Heart right ventricle (tissue), 16 donors: Measurements from ENCODE around the gene MARCHF7. TPM values are rescaled to one million over a fixed set of nuclear protein-coding genes. Genes with fewer than 3 reads are reported as not detected.

ENCODE experiments used
- ATAC-seq, 8 donors: fragments of 200-7000 bp; cut with Tn5 transposase; one replicate each; pipeline ENCODE4 v1.9.1; 2020; ENCODE audit warnings: mild to moderate bottlenecking in 8 of 8, moderate library complexity in 8 of 8, moderate number of reproducible peaks in 1 of 8
- DNase-seq, 2 donors: peaks; one replicate each; pipeline ENCODE4 v3.0.0-alpha.2; 2020
- H3K27ac ChIP-seq, 10 donors: fragments of 200-600 bp; sonication (generic) in 2 of 10; one replicate each; pipeline versions ENCODE4 v1.5.0 to v1.8.0; 2020 to 2022; ENCODE audit warnings: mild to moderate bottlenecking in 3 of 10
- H3K27me3 ChIP-seq, 7 donors: fragments of 200-600 bp; one replicate each; pipeline ENCODE4 v1.8.0; 2021 to 2022; ENCODE audit warnings: mild to moderate bottlenecking in 2 of 7
- H3K36me3 ChIP-seq, 9 donors: fragments of 200-600 bp; sonication (generic) in 1 of 9; one replicate each; pipeline versions ENCODE4 v1.5.0 to v1.8.0; 2020 to 2022; ENCODE audit warnings: mild to moderate bottlenecking in 2 of 9
- H3K4me1 ChIP-seq, 9 donors: fragments of 200-600 bp; sonication (generic) in 1 of 9; one replicate each; pipeline versions ENCODE4 v1.5.0 to v1.8.0; 2020 to 2022; ENCODE audit warnings: mild to moderate bottlenecking in 4 of 9
- H3K4me3 ChIP-seq, 10 donors: fragments of 200-600 bp; sonication (generic) in 2 of 10; one replicate each; pipeline versions ENCODE4 v1.5.0 to v1.8.0; 2020 to 2022; ENCODE audit warnings: mild to moderate bottlenecking in 7 of 10, moderate library complexity in 2 of 10
- H3K9me3 ChIP-seq, 11 donors: fragments of 200-600 bp in 10 of 11; sonication (generic) in 2 of 11; one replicate each; pipeline versions ENCODE4 v1.5.0 to v1.8.0; 2013 to 2022; ENCODE audit warnings: mild to moderate bottlenecking in 2 of 11, control low read depth in 1 of 11, moderate library complexity in 1 of 11
- WGBS, 2 donors: extraction: QIAGEN DNeasy Blood & Tissue Kit; methylation state at CpG; one replicate each; pipeline ENCODE4 v1.1.7; 2013; ENCODE audit warnings: inconsistent platforms in 1 of 2; 5-methylcytosine and 5-hydroxymethylcytosine counted together
- intact Hi-C, 10 donors: fragments of 100-400 bp; cut with DNase I; formaldehyde crosslinking; loops; one replicate each; pipeline versions ENCODE4 v1.11.1 to v1.14.2; 2022
- polyA plus RNA-seq, 2 donors: library from polyadenylated mRNA; stranded (reverse); fragments of 200-250 nt; gene quantifications; one replicate each; pipeline ENCODE4 v1.2.3, GENCODE V29; 2013
- total RNA-seq, 10 donors: library from RNA; stranded (reverse); fragmentation: NEBNext Ultra II Directional in 3 of 10; extraction: Animal tissue kit (Norgen Biotek cat#: 25700) in 3 of 10; gene quantifications; one replicate each; pipeline versions ENCODE4 v1.2.1 to v1.2.4, GENCODE V29; 2021 to 2023
- TF ChIP-seq, protein P1 (sequence below), 9 donors: fragments of 200-600 bp; sonication (generic) in 2 of 9; IDR thresholded peaks; one replicate each; pipeline versions ENCODE4 v1.5.0 to v1.8.0; 2021 to 2022; ENCODE audit warnings: antibody characterized with exemption in 9 of 9, mild to moderate bottlenecking in 5 of 9, moderate library complexity in 1 of 9
- donor health status: Arrhythmogenic right ventricular cardiomyopathy.
- donor health status: ischemic (EF 13 %, LVEDD 7.1; RV severe dilation, severe dysfunction).
- donor health status: healthy with polysubstance abuse.
- donor health status: DM: no; HTN: yes; CAD: no.
- donor health status: DM: no; HTN: no; CAD: no.
- donor health status: ischemic (EF 25% LVEDD 6.9; RV normal size, moderate dysfunction).
- donor health status: ischemic (EF 25% LVEDD 5.7; RV mildly dilated, moderate dysfunction).
- donor health status: healthy.
- donor health status: DM: yes; HTN: yes; CAD: no.
- donor health status: Ischemic cardiomyopathy.
- donor health status: ischemic (EF 35%, LVEDD 5.7; RV mildly dilated, moderate dysfunction).
- donor health status: nonischemic (EF 11% LVEDD 7.7; RV severe dilation, severe dysfunction).
- donor health status: DM: yes; HTN: yes; CAD: no.
- donor health status: PGD.
- donor health status: ischemic (EF 29% LVEDD 5.4; RV normal size, mild dysfunction).
- donor health status: nonischemic (EF 23%, LVEDD 6.1; RV moderate dilation, normal function).

Gene MARCHF7
- total and polyA plus RNA-seq, 12 donors = 20.3 to 101 (median 88.1) TPM

- H3K27me3 ChIP-seq = no peaks in the 10 kb centered on the region
- TF ChIP-seq, protein P1, sequence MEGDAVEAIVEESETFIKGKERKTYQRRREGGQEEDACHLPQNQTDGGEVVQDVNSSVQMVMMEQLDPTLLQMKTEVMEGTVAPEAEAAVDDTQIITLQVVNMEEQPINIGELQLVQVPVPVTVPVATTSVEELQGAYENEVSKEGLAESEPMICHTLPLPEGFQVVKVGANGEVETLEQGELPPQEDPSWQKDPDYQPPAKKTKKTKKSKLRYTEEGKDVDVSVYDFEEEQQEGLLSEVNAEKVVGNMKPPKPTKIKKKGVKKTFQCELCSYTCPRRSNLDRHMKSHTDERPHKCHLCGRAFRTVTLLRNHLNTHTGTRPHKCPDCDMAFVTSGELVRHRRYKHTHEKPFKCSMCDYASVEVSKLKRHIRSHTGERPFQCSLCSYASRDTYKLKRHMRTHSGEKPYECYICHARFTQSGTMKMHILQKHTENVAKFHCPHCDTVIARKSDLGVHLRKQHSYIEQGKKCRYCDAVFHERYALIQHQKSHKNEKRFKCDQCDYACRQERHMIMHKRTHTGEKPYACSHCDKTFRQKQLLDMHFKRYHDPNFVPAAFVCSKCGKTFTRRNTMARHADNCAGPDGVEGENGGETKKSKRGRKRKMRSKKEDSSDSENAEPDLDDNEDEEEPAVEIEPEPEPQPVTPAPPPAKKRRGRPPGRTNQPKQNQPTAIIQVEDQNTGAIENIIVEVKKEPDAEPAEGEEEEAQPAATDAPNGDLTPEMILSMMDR (IDR thresholded peaks at IDR 0.05) = peak in 4 of 9 donors; percentile 9 to 36 (median 23)
- no peaks in the 10 kb centered on the region for H3K9me3 ChIP-seq
- peak overlapping the region in 5 of 10 donors; percentile 1 to 56 (median 21) for H3K27ac ChIP-seq
- peak in 3 of 8 donors; percentile 31 to 63 (median 43) for ATAC-seq
- no peak for DNase-seq
- peaks cover 0 to 65% (median 46%) of the 10 kb centered on the region in 9 donors for H3K4me1 ChIP-seq
- peaks cover 0 to 99% (median 37%) of the 10 kb centered on the region in 9 donors for H3K36me3 ChIP-seq
- intact Hi-C loops = loop anchor here in 2 of 10 donors (5.0 kb wide), 2 partner anchors 33 to 38 kb away; no protein-coding TSS in a partner anchor
- no peak overlapping the region for H3K4me3 ChIP-seq
Observed at GRCh38 chr2:159755788-159756187, 43.5 kb downstream of the MARCHF7 start.

DNA sequence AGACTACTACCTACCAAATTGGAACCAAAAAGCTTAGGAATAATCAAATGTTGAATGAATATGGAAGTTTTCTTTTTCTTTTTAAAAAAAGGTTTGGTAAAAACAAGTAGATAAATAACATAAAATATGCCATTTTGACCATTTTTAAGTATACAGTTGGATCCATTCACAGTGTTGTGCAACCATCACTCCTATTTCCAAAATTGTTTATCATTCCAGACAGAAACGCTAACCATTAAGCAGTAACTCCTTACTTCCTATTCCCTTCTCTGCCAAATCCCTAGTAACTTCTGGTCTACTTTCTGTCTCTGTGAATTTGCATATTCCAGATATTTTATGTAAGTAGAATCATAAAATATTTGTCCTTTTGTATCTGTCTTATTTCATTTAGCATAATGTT is 45.9 kb downstream of the MARCHF7 start:
- TF ChIP-seq, protein P1 (IDR thresholded peaks at IDR 0.05) = no peak
- WGBS, 2 donors = 60 to 64% methylated on average over 1 of the region's 1 CpG
- no peak for ATAC-seq
- DNase-seq = no peak
- Histone ChIP-seq H3K36me3 (peaks cover 0 to 99% (median 30%) of the 10 kb centered on the region in 9 donors), H3K27me3 (no peaks in the 10 kb centered on the region), H3K4me1 (peaks cover 0 to 61% (median 32%) of the 10 kb centered on the region in 9 donors), H3K9me3 (no peaks in the 10 kb centered on the region), H3K4me3 (no peak overlapping the region), H3K27ac (peak overlapping the region in 1 of 10 donors; percentile 11)
- intact Hi-C loops = loop anchor here in 2 of 10 donors (5.0 kb wide), 2 partner anchors 36 to 41 kb away; no protein-coding TSS in a partner anchor

DNA sequence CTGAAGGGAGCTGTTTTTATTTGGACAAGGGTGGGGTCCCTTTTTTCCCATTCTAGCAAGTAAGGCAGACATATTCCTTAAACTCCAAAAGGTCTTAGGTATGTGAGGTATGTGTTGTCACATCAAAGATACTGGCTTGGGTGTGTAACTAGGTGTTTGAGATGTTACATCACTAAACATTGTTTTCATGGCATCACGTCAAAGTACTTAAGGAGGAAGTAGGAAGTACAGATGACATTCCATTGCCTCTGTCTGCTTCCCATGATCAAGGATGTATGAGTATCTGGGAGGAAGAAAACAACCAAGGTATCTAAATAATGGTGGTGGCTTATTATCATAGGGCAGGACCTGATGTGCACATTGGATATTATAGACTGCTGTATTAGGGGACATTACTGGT is 46.4 kb downstream of the MARCHF7 start:
- 57 to 60% methylated on average over 1 of the region's 1 CpG for WGBS, 2 donors
- ATAC-seq (no peak), DNase-seq (no peak)
- intact Hi-C loops = loop anchor here in 2 of 10 donors (5.0 kb wide), 2 partner anchors 36 to 41 kb away; no protein-coding TSS in a partner anchor
- H3K27me3 ChIP-seq = no peaks in the 10 kb centered on the region
- H3K9me3 ChIP-seq = no peaks in the 10 kb centered on the region
- peak overlapping the region in 1 of 10 donors; percentile 2 for H3K27ac ChIP-seq
- peaks cover 0 to 99% (median 30%) of the 10 kb centered on the region in 9 donors for H3K36me3 ChIP-seq
- TF ChIP-seq, protein P1 (IDR thresholded peaks at IDR 0.05) = no peak
- peaks cover 0 to 56% (median 28%) of the 10 kb centered on the region in 9 donors for H3K4me1 ChIP-seq
- no peak overlapping the region for H3K4me3 ChIP-seq

- intact Hi-C loops = loop anchor here in 2 of 10 donors (5.0 kb wide), 2 partner anchors 37 to 42 kb away; no protein-coding TSS in a partner anchor
Observed at GRCh38 chr2:159759577-159759976, 47.3 kb downstream of the MARCHF7 start.

More at GRCh38 chr2:159759577-159759976, 47.3 kb downstream of the MARCHF7 start:
- ATAC-seq (no peak), DNase-seq (no peak)
- Histone ChIP-seq H3K36me3 (peaks cover 0 to 99% (median 30%) of the 10 kb centered on the region in 9 donors), H3K4me3 (no peak overlapping the region), H3K4me1 (peaks cover 0 to 48% (median 20%) of the 10 kb centered on the region in 9 donors), H3K27ac (peak overlapping the region in 1 of 10 donors; percentile 2), H3K9me3 (no peaks in the 10 kb centered on the region), H3K27me3 (no peaks in the 10 kb centered on the region)
- TF ChIP-seq, protein P1 (IDR thresholded peaks at IDR 0.05) = no peak
- WGBS, 2 donors = 81 to 85% methylated on average over 3 of the region's 3 CpGs
